Ectodermal cell (in vitro differentiated cells): ENCODE results near the gene DHX8.

ENCODE experiments used
- H3K27ac ChIP-seq: 2 replicates; pipeline ENCODE4 v1.7.0; 2013; ENCODE audit warnings: mild to moderate bottlenecking, low read depth, low read length; ENCODE audit not compliant: insufficient read depth, poor library complexity, severe bottlenecking
- H3K27me3 ChIP-seq: 2 replicates; pipeline ENCODE4 v1.7.0; 2013; ENCODE audit warnings: mild to moderate bottlenecking, low read length; ENCODE audit not compliant: insufficient read depth, control insufficient read depth, poor library complexity, severe bottlenecking
- H3K36me3 ChIP-seq: one replicate; pipeline ENCODE4 v1.7.0; 2013; ENCODE audit warnings: low read length; ENCODE audit not compliant: control insufficient read depth, insufficient read depth
- H3K4me1 ChIP-seq: one replicate; pipeline ENCODE4 v1.7.0; 2013; ENCODE audit warnings: low read length; ENCODE audit not compliant: control insufficient read depth, insufficient read depth
- H3K4me3 ChIP-seq: 2 replicates; pipeline ENCODE4 v1.7.0; 2013; ENCODE audit warnings: low read depth, low read length, control low read depth; ENCODE audit not compliant: insufficient read depth
- H3K9me3 ChIP-seq: 2 replicates; pipeline ENCODE4 v1.7.0; 2013; ENCODE audit warnings: mild to moderate bottlenecking, low read length, moderate library complexity; ENCODE audit not compliant: control insufficient read depth
- WGBS, 2 experiments: methylation state at CpG; one replicate each; pipeline ENCODE4 v1.1.7; 2013; ENCODE audit warnings: missing lambda C conversion rate in 2 of 2; 5-methylcytosine and 5-hydroxymethylcytosine counted together

DHX8 gene

DNA sequence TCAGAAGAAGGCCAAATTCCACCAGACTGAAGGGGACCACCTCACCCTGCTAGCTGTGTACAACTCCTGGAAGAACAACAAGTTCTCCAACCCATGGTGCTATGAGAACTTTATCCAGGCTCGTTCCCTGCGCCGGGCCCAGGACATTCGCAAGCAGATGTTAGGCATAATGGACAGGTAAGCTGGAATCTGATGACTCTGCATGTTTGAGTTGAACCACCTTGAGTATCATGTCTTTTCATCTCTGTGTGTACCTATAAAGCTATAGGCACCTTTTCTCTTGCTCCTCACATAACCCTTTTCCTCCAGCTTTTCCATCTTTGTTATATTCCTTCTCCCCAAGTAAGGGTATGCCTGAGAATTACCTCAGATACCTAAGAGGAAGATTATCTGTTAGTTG, 37.6 kb downstream of the DHX8 start:
- H3K9me3 ChIP-seq = no peaks in the 10 kb centered on the region
- 95 to 97% methylated on average over 4 of the region's 4 CpGs for WGBS, 2 experiments
- H3K27ac ChIP-seq = no peak overlapping the region
- H3K27me3 ChIP-seq = no peaks in the 10 kb centered on the region
- H3K36me3 ChIP-seq = peaks cover 38% of the 10 kb centered on the region
- H3K4me1 ChIP-seq = peaks cover 7% of the 10 kb centered on the region
- H3K4me3 ChIP-seq = no peak overlapping the region

DNA sequence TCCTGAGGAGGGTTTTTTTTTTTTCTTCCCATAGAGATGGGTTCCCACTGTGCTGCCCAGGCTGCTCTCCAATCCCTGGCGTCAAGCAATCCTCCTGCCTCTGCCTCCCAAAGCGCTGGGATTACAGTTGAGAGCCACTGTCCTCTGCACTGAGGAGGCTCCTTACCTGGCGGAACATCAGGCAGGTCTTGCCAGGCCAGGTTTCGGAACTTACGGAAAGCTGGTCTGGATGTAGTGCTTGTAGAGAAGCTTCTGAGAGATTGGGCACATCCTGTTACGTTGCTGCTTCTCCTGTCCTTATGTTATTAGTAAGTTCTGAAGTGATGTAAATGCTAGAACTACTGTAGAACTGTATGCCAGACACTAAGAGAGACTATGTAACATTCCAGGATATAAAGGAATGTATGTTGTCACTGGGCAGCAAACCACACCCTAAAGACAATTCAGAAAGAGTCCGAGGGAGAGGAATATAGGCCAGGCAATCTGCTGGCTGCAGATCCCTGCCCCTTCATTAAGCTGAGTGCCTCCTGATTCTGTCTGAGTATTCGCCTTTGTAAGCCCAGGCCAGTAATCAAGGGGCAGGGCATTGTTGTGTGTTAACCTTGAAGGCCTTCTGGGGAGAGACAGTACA, 41.3 kb downstream of the DHX8 start:
- peaks cover 19% of the 10 kb centered on the region for H3K36me3 ChIP-seq
- 88 to 91% methylated on average over 8 of the region's 8 CpGs for WGBS, 2 experiments
- no peak overlapping the region for H3K4me3 ChIP-seq
- H3K27ac ChIP-seq = no peak overlapping the region
- H3K9me3 ChIP-seq = no peaks in the 10 kb centered on the region
- peaks cover 13% of the 10 kb centered on the region for H3K27me3 ChIP-seq
- peaks cover 11% of the 10 kb centered on the region for H3K4me1 ChIP-seq

DNA sequence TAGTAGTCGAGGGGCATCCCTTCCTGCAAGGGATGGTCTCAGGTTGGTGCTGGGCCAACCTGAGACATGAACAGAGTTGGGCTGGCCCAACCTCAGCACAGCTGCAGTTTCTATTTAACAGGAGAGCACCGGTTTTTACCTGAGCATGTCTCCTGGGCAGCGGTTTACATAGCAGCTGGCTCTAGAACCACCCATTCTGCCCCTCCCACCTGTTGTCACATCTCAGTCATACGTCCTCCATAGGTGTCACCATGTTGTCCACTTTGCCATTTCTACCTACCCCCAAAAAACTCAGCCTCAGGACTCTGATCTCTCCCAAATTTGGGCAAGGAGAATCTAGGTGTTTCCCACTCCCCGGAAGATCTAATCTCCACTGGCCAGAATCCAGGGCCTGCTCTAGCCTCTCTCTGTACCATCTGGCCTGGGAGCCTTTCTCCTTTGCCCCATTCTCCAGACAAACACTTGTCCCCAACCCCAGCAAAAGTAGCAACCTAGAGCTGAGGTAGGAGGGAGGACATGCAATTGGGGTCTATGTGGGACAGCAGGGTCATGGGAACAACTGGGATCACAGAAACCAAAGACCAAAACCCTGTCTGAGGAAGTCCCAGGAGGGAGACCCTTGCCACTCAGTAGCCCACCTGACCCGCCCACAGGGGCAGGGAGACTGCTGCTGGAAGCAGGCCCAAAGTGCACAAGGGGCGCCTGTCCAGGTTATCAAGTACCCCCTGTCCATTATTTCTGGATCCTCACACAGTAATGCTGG, 43.3 kb downstream of the DHX8 start:
- WGBS, 2 experiments = 91 to 94% methylated on average over 7 of the region's 7 CpGs
- Histone ChIP-seq H3K4me3 (no peak overlapping the region), H3K27ac (no peak overlapping the region), H3K36me3 (peaks cover 9% of the 10 kb centered on the region), H3K4me1 (peaks cover 17% of the 10 kb centered on the region), H3K9me3 (no peaks in the 10 kb centered on the region), H3K27me3 (peaks cover 29% of the 10 kb centered on the region)

GRCh38 chr17:43528319-43528987, 44.7 kb downstream of the DHX8 start:
- Histone ChIP-seq H3K9me3 (no peaks in the 10 kb centered on the region), H3K27ac (no peak overlapping the region), H3K4me3 (no peak overlapping the region), H3K4me1 (peaks cover 17% of the 10 kb centered on the region), H3K27me3 (peaks cover 29% of the 10 kb centered on the region), H3K36me3 (no peaks in the 10 kb centered on the region)
- WGBS, 2 experiments = 89% methylated on average over 13 of the region's 13 CpGs

- Histone ChIP-seq H3K27me3 (peaks cover 29% of the 10 kb centered on the region), H3K36me3 (no peaks in the 10 kb centered on the region), H3K4me1 (peaks cover 17% of the 10 kb centered on the region), H3K9me3 (no peaks in the 10 kb centered on the region), H3K27ac (no peak overlapping the region), H3K4me3 (no peak overlapping the region)
- 92 to 93% methylated on average over 20 of the region's 20 CpGs for WGBS, 2 experiments
Observed at GRCh38 chr17:43528988-43529814, 45.4 kb downstream of the DHX8 start.

DNA sequence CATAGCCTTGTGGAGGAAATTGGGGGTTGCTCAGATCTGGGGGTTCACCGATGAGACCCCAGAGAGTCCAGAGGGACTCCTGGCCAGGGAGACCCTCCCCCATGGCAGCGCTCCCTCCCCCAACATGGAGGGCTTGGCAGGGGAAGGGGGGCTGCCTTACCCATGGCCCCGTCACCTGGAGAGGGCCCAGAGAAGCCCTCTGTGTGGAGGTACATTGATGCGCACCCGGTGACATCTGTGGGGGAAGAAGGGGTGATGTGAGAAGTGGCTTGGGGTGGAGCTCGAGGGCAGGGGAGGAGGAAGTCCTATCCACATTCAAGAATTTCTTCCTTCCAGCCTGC, 46.1 kb downstream of the DHX8 start:
- 66 to 79% methylated on average over 6 of the region's 6 CpGs for WGBS, 2 experiments
- Histone ChIP-seq H3K27ac (no peak overlapping the region), H3K4me1 (peaks cover 17% of the 10 kb centered on the region), H3K4me3 (no peak overlapping the region), H3K27me3 (peaks cover 29% of the 10 kb centered on the region), H3K9me3 (no peaks in the 10 kb centered on the region), H3K36me3 (no peaks in the 10 kb centered on the region)

DNA sequence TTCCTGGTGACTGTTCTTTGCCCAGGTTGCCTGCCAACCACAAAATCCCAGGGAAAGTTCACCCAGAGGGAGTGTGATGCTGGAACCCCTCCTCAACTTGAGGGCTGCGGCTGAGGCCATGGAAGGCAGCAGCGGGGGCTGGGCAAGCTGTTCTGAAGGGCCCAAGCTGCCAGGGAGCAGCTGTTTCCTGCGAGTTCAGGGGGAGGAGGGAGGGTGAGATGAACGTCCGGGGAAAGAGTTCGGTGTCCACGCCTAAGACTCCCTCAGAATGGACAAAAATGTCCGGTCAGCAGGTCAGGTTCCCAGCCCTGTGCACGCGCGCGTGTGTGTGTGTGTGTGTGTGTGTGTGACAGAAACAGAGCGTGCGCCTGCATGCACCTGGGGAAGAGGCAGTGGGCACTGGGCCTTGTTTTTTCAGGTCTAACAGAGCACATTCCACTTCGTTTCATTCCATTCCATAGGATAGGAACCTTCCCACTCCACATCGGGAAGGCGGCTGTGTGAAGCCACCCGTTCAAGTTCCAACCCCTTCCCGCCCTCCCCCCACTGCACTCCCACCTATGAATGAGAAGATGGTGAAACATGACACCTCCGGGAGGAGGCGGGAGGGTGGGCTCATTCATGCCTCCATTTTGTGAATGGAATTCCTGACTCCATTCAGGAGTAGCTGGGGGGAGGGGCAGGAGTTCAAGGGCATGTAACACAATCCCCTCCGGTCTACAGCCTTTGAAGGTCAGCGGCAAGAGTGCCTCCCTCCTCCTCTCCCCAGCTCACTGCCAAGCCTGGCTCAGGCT, 46.7 kb downstream of the DHX8 start:
- WGBS, 2 experiments = 4 to 5% methylated on average over 23 of the region's 23 CpGs
- Histone ChIP-seq H3K4me1 (peaks cover 14% of the 10 kb centered on the region), H3K36me3 (no peaks in the 10 kb centered on the region), H3K27me3 (peaks cover 29% of the 10 kb centered on the region), H3K27ac (no peak overlapping the region), H3K9me3 (no peaks in the 10 kb centered on the region), H3K4me3 (no peak overlapping the region)

DNA sequence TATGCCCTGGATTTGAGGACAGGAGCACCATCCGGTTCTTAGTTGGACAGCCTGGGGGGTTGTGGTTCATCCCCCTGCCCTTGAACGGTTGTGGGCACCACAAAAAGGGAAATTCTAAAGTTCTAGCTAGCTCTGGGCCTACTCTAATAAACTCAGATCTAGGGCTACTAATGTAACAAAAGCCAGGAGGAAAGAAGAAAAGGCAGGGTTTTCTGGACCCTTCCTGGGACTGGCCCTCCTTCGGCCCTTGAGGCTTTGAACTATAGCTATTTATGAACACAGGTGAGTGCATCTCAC, 47.3 kb downstream of the DHX8 start:
- 26 to 35% methylated on average over 3 of the region's 3 CpGs for WGBS, 2 experiments
- H3K27me3 ChIP-seq = peaks cover 29% of the 10 kb centered on the region
- H3K27ac ChIP-seq = no peak overlapping the region
- no peak overlapping the region for H3K4me3 ChIP-seq
- no peaks in the 10 kb centered on the region for H3K36me3 ChIP-seq
- H3K9me3 ChIP-seq = no peaks in the 10 kb centered on the region
- H3K4me1 ChIP-seq = peaks cover 10% of the 10 kb centered on the region

- H3K4me3 ChIP-seq = no peak overlapping the region
- peaks cover 10% of the 10 kb centered on the region for H3K4me1 ChIP-seq
- H3K27me3 ChIP-seq = peaks cover 29% of the 10 kb centered on the region
- H3K9me3 ChIP-seq = no peaks in the 10 kb centered on the region
- no peak overlapping the region for H3K27ac ChIP-seq
- 82 to 83% methylated on average over 8 of the region's 8 CpGs for WGBS, 2 experiments
- no peaks in the 10 kb centered on the region for H3K36me3 ChIP-seq
Observed at GRCh38 chr17:43531955-43532354, 48.2 kb downstream of the DHX8 start.
